ENCODE measurements around the gene BICC1. TPM values are rescaled to one million over a fixed set of nuclear protein-coding genes. Genes with fewer than 3 reads are reported as not detected.

BICC1 gene
- total and polyA plus RNA-seq, 2 experiments from 2014 or later: 6.4 to 13.2 TPM

GRCh38 chr10:58529077-58529728, 16.5 kb downstream of the BICC1 start:
- H3K27ac ChIP-seq: no peak overlapping the region
- no peak overlapping the region for H3K4me3 ChIP-seq
- no peak for TF ChIP-seq CTCF (IDR thresholded peaks at IDR 0.05; ENCODE audit: low read depth, low read length)
- H3K4me1 ChIP-seq (ENCODE audit: low read depth): no peaks in the 10 kb centered on the region
- DNase-seq (ENCODE audit: low read depth in 1 of 2, low spot score in 1 of 2): no peak
- H3K27me3 ChIP-seq: no peaks in the 10 kb centered on the region
- H3K36me3 ChIP-seq: no peaks in the 10 kb centered on the region
- peaks cover 5% of the 10 kb centered on the region for H3K9me3 ChIP-seq (ENCODE audit: low read depth)

- Histone ChIP-seq H3K36me3 (no peaks in the 10 kb centered on the region), H3K4me3 (no peak overlapping the region), H3K27me3 (no peaks in the 10 kb centered on the region), H3K9me3 (ENCODE audit: low read depth) (peaks cover 5% of the 10 kb centered on the region), H3K4me1 (ENCODE audit: low read depth) (no peaks in the 10 kb centered on the region), H3K27ac (no peak overlapping the region)
- DNase-seq (ENCODE audit: low read depth in 1 of 2, low spot score in 1 of 2): peak; percentile 61 to 86
- TF ChIP-seq CTCF (IDR thresholded peaks at IDR 0.05; ENCODE audit: low read depth, low read length): peak; percentile 83
Observed at GRCh38 chr10:58531084-58531695, 18.5 kb downstream of the BICC1 start.

GRCh38 chr10:58535311-58535710, 22.6 kb downstream of the BICC1 start:
- Histone ChIP-seq H3K27ac (no peak overlapping the region), H3K36me3 (no peaks in the 10 kb centered on the region), H3K27me3 (no peaks in the 10 kb centered on the region), H3K4me1 (ENCODE audit: low read depth) (no peaks in the 10 kb centered on the region), H3K9me3 (ENCODE audit: low read depth) (no peaks in the 10 kb centered on the region), H3K4me3 (no peak overlapping the region)
- DNase-seq (ENCODE audit: low read depth in 1 of 2, low spot score in 1 of 2): no peak
- no peak for TF ChIP-seq CTCF (IDR thresholded peaks at IDR 0.05; ENCODE audit: low read depth, low read length)

GRCh38 chr10:58543141-58543540, 30.5 kb downstream of the BICC1 start:
- Histone ChIP-seq H3K27ac (no peak overlapping the region), H3K27me3 (no peaks in the 10 kb centered on the region), H3K4me3 (no peak overlapping the region), H3K9me3 (ENCODE audit: low read depth) (no peaks in the 10 kb centered on the region), H3K36me3 (no peaks in the 10 kb centered on the region), H3K4me1 (ENCODE audit: low read depth) (no peaks in the 10 kb centered on the region)
- DNase-seq (ENCODE audit: low read depth in 1 of 2, low spot score in 1 of 2): no peak
- TF ChIP-seq CTCF (IDR thresholded peaks at IDR 0.05; ENCODE audit: low read depth, low read length): no peak

GRCh38 chr10:58544135-58544534, 31.5 kb downstream of the BICC1 start:
- Histone ChIP-seq H3K4me3 (no peak overlapping the region), H3K36me3 (no peaks in the 10 kb centered on the region), H3K4me1 (ENCODE audit: low read depth) (no peaks in the 10 kb centered on the region), H3K27ac (no peak overlapping the region), H3K27me3 (no peaks in the 10 kb centered on the region), H3K9me3 (ENCODE audit: low read depth) (no peaks in the 10 kb centered on the region)
- DNase-seq (ENCODE audit: low read depth in 1 of 2, low spot score in 1 of 2): no peak
- no peak for TF ChIP-seq CTCF (IDR thresholded peaks at IDR 0.05; ENCODE audit: low read depth, low read length)
